Upper lobe of right lung (tissue), 1 donor: ENCODE results near the gene ATP12A. TPM values are rescaled to one million over a fixed set of nuclear protein-coding genes. Genes with fewer than 3 reads are reported as not detected.

Experiments used
- ATAC-seq: fragments of 200-7000 bp; cut with Tn5 transposase; one replicate; pipeline ENCODE4 v1.9.1; 2020; ENCODE audit warnings: mild to moderate bottlenecking, moderate library complexity
- DNase-seq: peaks from one replicate; pipeline ENCODE4 v3.0.0-alpha.2; 2020
- H3K27ac ChIP-seq: fragments of 200-600 bp; one replicate; pipeline ENCODE4 v1.8.0; 2022
- H3K27me3 ChIP-seq: fragments of 200-600 bp; one replicate; pipeline ENCODE4 v1.8.0; 2022; ENCODE audit warnings: mild to moderate bottlenecking
- H3K36me3 ChIP-seq: fragments of 200-600 bp; one replicate; pipeline ENCODE4 v1.8.0; 2022
- H3K4me1 ChIP-seq: fragments of 200-600 bp; one replicate; pipeline ENCODE4 v1.8.0; 2022
- H3K4me3 ChIP-seq: fragments of 200-600 bp; one replicate; pipeline ENCODE4 v1.8.0; 2022; ENCODE audit warnings: mild to moderate bottlenecking
- H3K9me3 ChIP-seq: fragments of 200-600 bp; one replicate; pipeline ENCODE4 v1.8.0; 2022
- intact Hi-C: fragments of 100-400 bp; cut with DNase I; formaldehyde crosslinking; loops from one replicate; pipeline ENCODE4 v1.11.0; 2022
- total RNA-seq: library from RNA; stranded (reverse); fragmentation: NEBNext Ultra II Directional; extraction: Animal tissue kit (Norgen Biotek cat#: 25700); gene quantifications from one replicate; pipeline ENCODE4 v1.2.1, GENCODE V29; 2021
- TF ChIP-seq, protein P1 (sequence below): fragments of 200-600 bp; IDR thresholded peaks from one replicate; pipeline ENCODE4 v1.8.0; 2022; ENCODE audit warnings: antibody characterized with exemption
- donor health status: DM: no; HTN: yes; CAD: no; lungs with severe emphysema.

ATP12A gene
- total RNA-seq, 1 donor from 2014 or later, result not detected

DNA sequence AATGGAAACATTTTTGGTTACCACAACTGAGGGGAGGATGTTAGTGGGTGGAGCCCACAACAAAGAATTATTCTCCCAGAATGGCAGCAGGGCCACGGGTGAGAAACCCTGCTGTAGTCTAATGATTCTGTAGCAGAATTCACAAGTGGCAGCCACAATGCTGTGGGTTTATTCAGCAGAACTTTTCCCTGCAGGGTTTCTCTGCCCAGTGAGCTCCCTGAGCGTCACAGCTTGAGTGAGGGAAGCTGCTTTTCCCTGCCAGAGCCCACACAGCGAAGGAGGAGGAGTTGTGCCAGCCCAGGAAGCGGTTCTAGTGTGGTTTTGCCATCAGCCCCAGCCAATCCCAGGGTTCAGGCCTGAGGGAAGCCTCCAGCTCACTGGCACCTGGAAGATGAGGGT lies 4.4 kb downstream of the ATP12A start:
- Histone ChIP-seq H3K27me3 (peaks cover 20% of the 10 kb centered on the region), H3K4me1 (no peaks in the 10 kb centered on the region), H3K36me3 (no peaks in the 10 kb centered on the region), H3K4me3 (no peak overlapping the region), H3K9me3 (no peaks in the 10 kb centered on the region), H3K27ac (no peak overlapping the region)
- intact Hi-C loops, result no loop called here
- no peak for ATAC-seq
- DNase-seq, result no peak
- TF ChIP-seq, protein P1, sequence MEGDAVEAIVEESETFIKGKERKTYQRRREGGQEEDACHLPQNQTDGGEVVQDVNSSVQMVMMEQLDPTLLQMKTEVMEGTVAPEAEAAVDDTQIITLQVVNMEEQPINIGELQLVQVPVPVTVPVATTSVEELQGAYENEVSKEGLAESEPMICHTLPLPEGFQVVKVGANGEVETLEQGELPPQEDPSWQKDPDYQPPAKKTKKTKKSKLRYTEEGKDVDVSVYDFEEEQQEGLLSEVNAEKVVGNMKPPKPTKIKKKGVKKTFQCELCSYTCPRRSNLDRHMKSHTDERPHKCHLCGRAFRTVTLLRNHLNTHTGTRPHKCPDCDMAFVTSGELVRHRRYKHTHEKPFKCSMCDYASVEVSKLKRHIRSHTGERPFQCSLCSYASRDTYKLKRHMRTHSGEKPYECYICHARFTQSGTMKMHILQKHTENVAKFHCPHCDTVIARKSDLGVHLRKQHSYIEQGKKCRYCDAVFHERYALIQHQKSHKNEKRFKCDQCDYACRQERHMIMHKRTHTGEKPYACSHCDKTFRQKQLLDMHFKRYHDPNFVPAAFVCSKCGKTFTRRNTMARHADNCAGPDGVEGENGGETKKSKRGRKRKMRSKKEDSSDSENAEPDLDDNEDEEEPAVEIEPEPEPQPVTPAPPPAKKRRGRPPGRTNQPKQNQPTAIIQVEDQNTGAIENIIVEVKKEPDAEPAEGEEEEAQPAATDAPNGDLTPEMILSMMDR, result no peak

DNA sequence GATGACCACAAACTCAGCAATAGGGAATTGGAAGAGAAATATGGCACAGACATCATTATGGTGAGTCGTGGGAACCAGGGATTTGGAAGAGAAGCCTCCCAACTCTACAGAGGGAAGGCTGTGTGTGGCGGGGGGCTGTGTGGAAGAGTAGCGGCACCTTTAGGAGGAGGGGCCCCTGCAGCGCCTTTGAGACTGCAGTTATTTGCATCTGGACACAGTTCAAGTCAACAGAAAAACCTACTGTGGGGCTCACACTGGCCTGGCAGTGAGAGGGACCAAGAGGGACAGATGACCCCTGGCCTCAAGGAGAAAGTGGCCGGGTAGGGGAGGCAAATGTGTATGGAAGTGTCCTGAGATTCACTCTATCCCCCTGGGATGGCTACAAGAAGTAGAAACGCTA lies 5.1 kb downstream of the ATP12A start:
- TF ChIP-seq, protein P1, result no peak
- Histone ChIP-seq H3K36me3 (no peaks in the 10 kb centered on the region), H3K4me3 (no peak overlapping the region), H3K9me3 (no peaks in the 10 kb centered on the region), H3K27me3 (peaks cover 13% of the 10 kb centered on the region), H3K27ac (no peak overlapping the region), H3K4me1 (no peaks in the 10 kb centered on the region)
- ATAC-seq, result no peak
- intact Hi-C loops, result no loop called here
- no peak for DNase-seq

DNA sequence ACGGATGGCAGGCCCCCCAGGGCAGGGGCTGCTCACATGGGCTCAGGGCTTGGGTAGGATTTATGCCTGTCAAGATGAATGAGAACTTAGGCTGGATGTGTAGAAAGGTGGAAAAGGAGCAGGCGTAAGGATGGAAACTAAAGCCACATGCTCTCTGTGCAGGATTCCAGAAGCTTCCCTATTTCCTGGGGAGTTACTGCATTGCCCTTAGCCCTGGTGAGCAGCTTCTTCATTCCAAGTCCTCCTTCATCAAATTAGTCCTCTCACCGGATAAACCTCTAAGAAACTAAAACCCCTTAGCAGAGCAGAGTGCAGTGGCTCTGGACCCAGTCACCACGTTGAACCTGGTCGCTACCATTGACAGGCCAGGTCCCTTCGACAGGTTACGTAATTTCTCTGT lies 7.4 kb downstream of the ATP12A start:
- Histone ChIP-seq H3K4me3 (no peak overlapping the region), H3K27me3 (no peaks in the 10 kb centered on the region), H3K9me3 (no peaks in the 10 kb centered on the region), H3K36me3 (no peaks in the 10 kb centered on the region), H3K4me1 (no peaks in the 10 kb centered on the region), H3K27ac (no peak overlapping the region)
- intact Hi-C loops, result no loop called here
- DNase-seq (no peak), ATAC-seq (no peak)
- TF ChIP-seq, protein P1, result no peak

DNA sequence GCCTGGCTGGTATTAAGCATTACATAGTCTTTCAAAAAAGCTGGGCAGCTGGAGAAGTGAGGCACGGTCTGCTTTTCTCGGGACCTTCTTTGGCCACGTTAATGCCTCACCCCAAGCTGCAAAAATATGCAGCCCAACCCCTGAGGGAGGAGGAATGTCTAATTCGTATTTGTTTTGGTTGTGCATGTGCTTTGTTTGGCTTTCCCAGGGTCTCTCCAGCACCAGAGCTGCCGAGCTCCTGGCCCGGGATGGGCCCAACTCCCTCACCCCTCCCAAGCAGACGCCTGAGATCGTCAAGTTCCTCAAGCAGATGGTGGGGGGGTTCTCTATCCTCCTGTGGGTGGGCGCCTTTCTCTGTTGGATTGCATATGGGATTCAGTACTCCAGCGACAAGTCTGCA lies 7.9 kb downstream of the ATP12A start:
- Histone ChIP-seq H3K27ac (no peak overlapping the region), H3K9me3 (no peaks in the 10 kb centered on the region), H3K36me3 (no peaks in the 10 kb centered on the region), H3K4me1 (no peaks in the 10 kb centered on the region), H3K27me3 (no peaks in the 10 kb centered on the region), H3K4me3 (no peak overlapping the region)
- DNase-seq (no peak), ATAC-seq (no peak)
- TF ChIP-seq, protein P1, result no peak
- intact Hi-C loops, result no loop called here

DNA sequence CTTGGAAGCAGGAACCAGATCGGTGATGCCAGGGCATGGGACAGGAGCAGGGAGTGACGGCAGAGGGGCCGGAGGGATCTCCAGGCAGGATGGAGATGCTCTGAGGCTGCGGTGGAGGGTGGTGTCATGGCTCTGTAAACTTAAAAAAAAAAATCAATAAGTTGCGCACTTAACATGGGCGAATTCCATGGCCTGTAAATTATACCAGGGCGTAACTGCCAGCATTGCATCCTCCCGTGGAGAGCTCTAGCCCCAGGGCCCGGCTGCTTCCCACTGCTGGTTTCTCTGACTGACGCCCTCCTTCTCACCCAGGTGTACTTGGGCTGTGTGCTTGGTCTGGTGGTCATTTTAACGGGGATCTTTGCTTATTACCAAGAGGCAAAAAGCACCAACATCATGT lies 8.7 kb downstream of the ATP12A start:
- intact Hi-C loops, result no loop called here
- DNase-seq (no peak), ATAC-seq (no peak)
- TF ChIP-seq, protein P1, result no peak
- Histone ChIP-seq H3K4me1 (no peaks in the 10 kb centered on the region), H3K27me3 (no peaks in the 10 kb centered on the region), H3K36me3 (no peaks in the 10 kb centered on the region), H3K27ac (no peak overlapping the region), H3K4me3 (no peak overlapping the region), H3K9me3 (no peaks in the 10 kb centered on the region)

DNA sequence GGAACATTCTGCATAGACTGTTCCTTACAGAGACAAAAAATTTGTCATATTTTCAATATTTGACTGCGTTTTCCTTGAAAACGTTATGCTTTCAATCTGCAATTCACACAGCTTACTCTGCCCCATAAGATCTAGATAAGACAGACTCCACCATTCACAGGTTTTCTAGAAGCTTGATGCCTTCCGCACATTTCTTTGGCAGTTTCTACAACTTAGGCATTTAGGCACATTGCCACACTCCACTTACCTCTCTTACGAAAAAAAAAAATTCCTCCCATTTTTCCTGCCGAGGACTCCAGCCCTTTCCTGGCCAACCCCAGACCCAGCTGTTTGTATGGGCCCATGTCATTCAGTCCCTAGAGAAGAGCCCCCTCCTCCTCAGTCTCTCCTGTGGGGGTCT lies 11.2 kb downstream of the ATP12A start:
- H3K4me1 ChIP-seq, result no peaks in the 10 kb centered on the region
- ATAC-seq, result no peak
- no peak overlapping the region for H3K27ac ChIP-seq
- no peak overlapping the region for H3K4me3 ChIP-seq
- no peak for DNase-seq
- H3K9me3 ChIP-seq, result no peaks in the 10 kb centered on the region
- intact Hi-C loops, result no loop called here
- TF ChIP-seq, protein P1, result no peak
- no peaks in the 10 kb centered on the region for H3K27me3 ChIP-seq
- no peaks in the 10 kb centered on the region for H3K36me3 ChIP-seq
